Psoas muscle (tissue), 8 donors: ENCODE results near the gene UBL7. TPM values are rescaled to one million over a fixed set of nuclear protein-coding genes. Genes with fewer than 3 reads are reported as not detected.

Experiments used
- ATAC-seq, 4 donors: fragments of 200-7000 bp; cut with Tn5 transposase; one replicate each; pipeline ENCODE4 v1.9.1; 2020; ENCODE audit warnings: moderate library complexity in 3 of 4, mild to moderate bottlenecking in 2 of 4
- DNase-seq, 2 donors: peaks; one replicate each; pipeline ENCODE4 v3.0.0-alpha.2; 2020
- H3K27ac ChIP-seq: fragments of 200-600 bp; one replicate; pipeline ENCODE4 v1.8.0; 2022
- H3K27me3 ChIP-seq, 3 donors: fragments of 200-600 bp in 1 of 3; one replicate each; pipeline versions ENCODE4 v1.6.1 to v1.8.0; 2013 to 2022; ENCODE audit warnings: low read length in 2 of 3, mild to moderate bottlenecking in 2 of 3, moderate library complexity in 1 of 3; ENCODE audit not compliant: insufficient read depth in 3 of 3
- H3K36me3 ChIP-seq, 2 donors: fragments of 200-600 bp in 1 of 2; one replicate each; pipeline versions ENCODE4 v1.6.1 to v1.8.0; 2013 to 2022; ENCODE audit warnings: low read depth in 1 of 2, mild to moderate bottlenecking in 1 of 2, moderate library complexity in 1 of 2; ENCODE audit not compliant: insufficient read depth in 1 of 2
- H3K4me1 ChIP-seq: fragments of 200-600 bp; one replicate; pipeline ENCODE4 v1.8.0; 2022
- H3K4me3 ChIP-seq: fragments of 200-600 bp; one replicate; pipeline ENCODE4 v1.8.0; 2022; ENCODE audit warnings: mild to moderate bottlenecking
- H3K9me3 ChIP-seq: fragments of 200-600 bp; one replicate; pipeline ENCODE4 v1.8.0; 2022
- CTCF ChIP-seq: fragments of 200-600 bp; IDR thresholded peaks from one replicate; pipeline ENCODE4 v1.8.0; 2022; ENCODE audit warnings: antibody characterized with exemption
- WGBS, 3 donors: extraction: QIAGEN DNeasy Blood & Tissue Kit; methylation state at CpG; one replicate each; pipeline versions ENCODE4 v1.1.6 to v1.1.7; 2013; 5-methylcytosine and 5-hydroxymethylcytosine counted together
- intact Hi-C, 2 donors: fragments of 100-400 bp; cut with DNase I; formaldehyde crosslinking; loops; one replicate each; pipeline versions ENCODE4 v1.11.0 to v1.14.2; 2022
- polyA plus RNA-seq, 3 donors: library from polyadenylated mRNA; stranded (reverse); fragments of 200-250 nt; gene quantifications; one replicate each; pipeline ENCODE4 v1.2.3, GENCODE V29; 2013
- total RNA-seq, 4 donors: library from RNA; stranded (reverse); fragmentation: NEBNext Ultra II Directional in 2 of 4; extraction: Animal tissue kit (Norgen Biotek cat#: 25700) in 2 of 4; gene quantifications; one replicate each; pipeline versions ENCODE4 v1.2.1 to v1.2.4, GENCODE V29; 2021 to 2023
- donor health status: healthy with polysubstance abuse.
- donor health status: DM: no; HTN: no; CAD: no; lungs with moderate emphysema.
- donor health status: Bipolar disorder and iron deficiency.
- donor health status: healthy.
- donor health status: DM: yes; HTN: yes; CAD: no.
- donor health status: DM: no; HTN: no; CAD: no.
- donor health status: DM: no; HTN: no; CAD: no.
- donor health status: DM: yes; HTN: yes; CAD: no.

UBL7 gene
- total and polyA plus RNA-seq, 7 donors, result 45.5 to 91.7 (median 61.3) TPM

- 90 to 95% (median 94%) methylated on average over 3 of the region's 3 CpGs for WGBS, 3 donors
- ATAC-seq, result no peak
- no peaks in the 10 kb centered on the region for H3K4me1 ChIP-seq
Observed at GRCh38 chr15:74399100-74399499, 61.9 kb downstream of the UBL7 start.

GRCh38 chr15:74398183-74398582, 62.8 kb downstream of the UBL7 start:
- ATAC-seq, result no peak
- H3K9me3 ChIP-seq, result no peaks in the 10 kb centered on the region
- no peak for TF ChIP-seq CTCF
- WGBS, 3 donors, result 91 to 95% (median 91%) methylated on average over 5 of the region's 5 CpGs
- no peaks in the 10 kb centered on the region for H3K36me3 ChIP-seq
- no peaks in the 10 kb centered on the region for H3K4me1 ChIP-seq
- H3K4me3 ChIP-seq, result no peak overlapping the region
- peaks cover 0 to 10% (median 0%) of the 10 kb centered on the region in 3 donors for H3K27me3 ChIP-seq
- intact Hi-C loops, result no loop called here
- no peak overlapping the region for H3K27ac ChIP-seq
- no peak for DNase-seq

More at GRCh38 chr15:74399100-74399499, 61.9 kb downstream of the UBL7 start:
- Histone ChIP-seq H3K36me3 (no peaks in the 10 kb centered on the region), H3K9me3 (no peaks in the 10 kb centered on the region), H3K4me3 (no peak overlapping the region), H3K27ac (no peak overlapping the region), H3K27me3 (peaks cover 0 to 10% (median 0%) of the 10 kb centered on the region in 3 donors)
- intact Hi-C loops, result no loop called here
- TF ChIP-seq CTCF, result no peak
- DNase-seq, result no peak

GRCh38 chr15:74397239-74398068, 63.5 kb downstream of the UBL7 start:
- Histone ChIP-seq H3K36me3 (no peaks in the 10 kb centered on the region), H3K4me1 (no peaks in the 10 kb centered on the region), H3K9me3 (no peaks in the 10 kb centered on the region), H3K27ac (no peak overlapping the region), H3K4me3 (no peak overlapping the region), H3K27me3 (peaks cover 0 to 10% (median 0%) of the 10 kb centered on the region in 3 donors)
- TF ChIP-seq CTCF, result no peak
- intact Hi-C loops, result no loop called here
- WGBS, 3 donors, result 87 to 98% (median 93%) methylated on average over 5 to 6 of the region's 6 CpGs
- no peak for ATAC-seq
- no peak for DNase-seq

DNA sequence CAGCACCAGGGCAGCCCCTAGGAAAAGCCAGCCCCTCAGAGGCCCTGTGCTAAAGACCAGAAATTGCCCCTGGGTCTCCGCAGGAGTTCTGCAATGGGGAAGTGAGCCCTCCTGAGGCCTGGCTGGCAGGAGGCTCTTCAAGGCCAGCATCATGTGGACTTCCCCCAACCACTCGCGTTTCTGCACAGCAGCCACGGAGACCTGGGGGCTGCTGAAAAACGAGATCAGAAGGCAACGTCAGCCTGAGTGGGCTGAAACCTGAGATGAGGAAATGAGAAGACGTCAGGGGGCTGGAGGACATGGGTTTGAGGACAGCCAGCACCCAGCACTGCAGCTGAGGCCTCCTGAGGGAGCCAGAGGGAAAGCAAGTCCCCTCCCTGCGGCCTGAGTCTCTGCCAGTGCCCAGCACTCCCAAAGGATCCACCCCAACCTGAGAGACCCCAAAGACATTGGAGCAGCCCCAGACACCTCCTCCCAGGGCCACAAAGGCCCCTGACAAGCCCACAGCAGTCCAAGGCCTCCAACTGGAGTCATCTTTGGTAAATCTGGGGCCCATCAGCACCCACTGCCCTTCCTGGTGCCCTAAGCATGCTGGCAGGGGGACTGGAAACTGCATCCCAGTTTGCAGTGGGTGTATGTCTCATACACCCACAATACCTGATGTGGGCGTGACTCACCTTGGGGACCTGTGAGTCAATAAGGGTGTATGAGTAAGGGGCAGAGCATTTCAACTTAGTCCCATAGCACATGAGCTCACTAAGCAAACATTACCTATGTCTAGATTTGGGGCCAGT, 64.3 kb downstream of the UBL7 start:
- Histone ChIP-seq H3K4me1 (no peaks in the 10 kb centered on the region), H3K27me3 (peaks cover 0 to 10% (median 0%) of the 10 kb centered on the region in 3 donors), H3K36me3 (no peaks in the 10 kb centered on the region), H3K4me3 (no peak overlapping the region), H3K9me3 (no peaks in the 10 kb centered on the region), H3K27ac (no peak overlapping the region)
- no peak for TF ChIP-seq CTCF
- ATAC-seq, result no peak
- DNase-seq, result no peak
- WGBS, 3 donors, result 68 to 74% (median 68%) methylated on average over 9 of the region's 9 CpGs
- intact Hi-C loops, result no loop called here
